Measurements from ENCODE around the gene LTC4S.

The LTC4S gene

GRCh38 chr5:179796877-179797608 lies 3.3 kb downstream of the LTC4S start:
- H3K9ac ChIP-seq (ENCODE audit: low read depth, low read length) = no peak overlapping the region
- no peaks in the 10 kb centered on the region for H3K79me2 ChIP-seq (ENCODE audit: insufficient read depth, low read length)
- ATAC-seq (ENCODE audit: insufficient read depth, low read depth) (no peak), DNase-seq (no peak)
- no peaks in the 10 kb centered on the region for H3K9me3 ChIP-seq (ENCODE audit: insufficient read depth, low read length, severe bottlenecking)
- H2AFZ ChIP-seq (ENCODE audit: low read depth, low read length) = no peak overlapping the region
- TF ChIP-seq CTCF (IDR thresholded peaks at IDR 0.05; ENCODE audit: borderline replicate concordance, extremely low read depth, low read length, poor library complexity, severe bottlenecking) = no peak
- TF ChIP-seq EZH2 (IDR thresholded peaks at IDR 0.05; ENCODE audit: borderline replicate concordance, low read depth, low read length, severe bottlenecking) = no peak
- peaks cover 24% of the 10 kb centered on the region for H3K4me1 ChIP-seq (ENCODE audit: insufficient read depth, low read length)
- no peaks in the 10 kb centered on the region for H3K27me3 ChIP-seq (ENCODE audit: insufficient read depth, low read length, poor library complexity)
- H3K4me2 ChIP-seq (ENCODE audit: insufficient read depth, low read length) = peak overlapping the region; percentile 82; the same call in 1 of the 2 replicates
- no peak overlapping the region for H3K27ac ChIP-seq (ENCODE audit: low read length)
- H4K20me1 ChIP-seq (ENCODE audit: insufficient read depth, low read length) = peaks cover 13% of the 10 kb centered on the region
- H3K36me3 ChIP-seq (ENCODE audit: insufficient read depth, low read length) = peaks cover 46% of the 10 kb centered on the region
- H3K4me3 ChIP-seq (ENCODE audit: low read depth in 1 of 2, low read length in 2 of 2) = no peak overlapping the region

- Histone ChIP-seq H2AFZ (ENCODE audit: low read depth, low read length) (no peak overlapping the region), H3K36me3 (ENCODE audit: insufficient read depth, low read length) (peaks cover 46% of the 10 kb centered on the region), H4K20me1 (ENCODE audit: insufficient read depth, low read length) (peaks cover 16% of the 10 kb centered on the region), H3K9ac (ENCODE audit: low read depth, low read length) (no peak overlapping the region), H3K79me2 (ENCODE audit: insufficient read depth, low read length) (no peaks in the 10 kb centered on the region), H3K27ac (ENCODE audit: low read length) (no peak overlapping the region), H3K4me2 (ENCODE audit: insufficient read depth, low read length) (no peak overlapping the region), H3K9me3 (ENCODE audit: insufficient read depth, low read length, severe bottlenecking) (no peaks in the 10 kb centered on the region), H3K4me1 (ENCODE audit: insufficient read depth, low read length) (peaks cover 24% of the 10 kb centered on the region), H3K27me3 (ENCODE audit: insufficient read depth, low read length, poor library complexity) (no peaks in the 10 kb centered on the region), H3K4me3 (ENCODE audit: low read depth in 1 of 2, low read length in 2 of 2) (no peak overlapping the region)
- no peak for DNase-seq
- no peak for ATAC-seq (ENCODE audit: insufficient read depth, low read depth)
- no peak for TF ChIP-seq CTCF (IDR thresholded peaks at IDR 0.05; ENCODE audit: borderline replicate concordance, extremely low read depth, low read length, poor library complexity, severe bottlenecking)
- no peak for TF ChIP-seq EZH2 (IDR thresholded peaks at IDR 0.05; ENCODE audit: borderline replicate concordance, low read depth, low read length, severe bottlenecking)
Observed at GRCh38 chr5:179797741-179798140, 4.0 kb downstream of the LTC4S start.

DNA sequence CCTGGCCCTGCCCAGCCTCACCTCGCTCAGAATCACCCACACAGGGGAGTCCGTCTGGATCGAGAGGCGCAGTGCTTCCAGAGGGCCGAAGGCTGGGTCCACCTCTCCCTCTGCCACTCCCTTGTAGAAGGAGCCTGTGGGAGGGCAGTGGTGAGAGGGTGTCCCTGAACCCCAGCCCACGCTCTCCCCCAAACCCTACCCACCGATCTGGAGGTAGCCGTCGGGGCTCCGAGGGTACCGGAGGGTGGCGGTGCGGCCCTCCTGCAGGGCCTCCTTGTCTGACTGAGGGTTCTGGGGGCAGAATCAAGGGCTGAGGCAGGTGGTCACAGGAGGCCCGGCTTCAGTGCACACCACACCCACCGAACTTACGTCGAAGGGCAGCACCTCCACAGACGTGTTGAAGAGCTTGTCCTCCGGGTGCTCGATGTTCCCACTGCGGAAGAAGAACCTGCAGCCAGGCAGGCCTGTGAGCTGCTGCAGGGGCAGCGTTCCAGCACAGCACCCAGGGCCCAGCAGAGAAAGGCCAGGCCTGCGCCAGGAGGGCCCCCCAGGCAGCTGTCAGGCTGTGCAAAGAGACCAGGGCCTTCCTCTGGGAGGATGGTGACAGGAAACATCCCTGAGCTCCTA lies 4.5 kb downstream of the LTC4S start:
- Histone ChIP-seq H3K4me2 (ENCODE audit: insufficient read depth, low read length) (no peak overlapping the region), H3K79me2 (ENCODE audit: insufficient read depth, low read length) (no peaks in the 10 kb centered on the region), H3K4me3 (ENCODE audit: low read depth in 1 of 2, low read length in 2 of 2) (no peak overlapping the region), H2AFZ (ENCODE audit: low read depth, low read length) (no peak overlapping the region), H3K9ac (ENCODE audit: low read depth, low read length) (no peak overlapping the region), H3K27me3 (ENCODE audit: insufficient read depth, low read length, poor library complexity) (no peaks in the 10 kb centered on the region), H3K27ac (ENCODE audit: low read length) (no peak overlapping the region), H3K9me3 (ENCODE audit: insufficient read depth, low read length, severe bottlenecking) (no peaks in the 10 kb centered on the region), H4K20me1 (ENCODE audit: insufficient read depth, low read length) (peaks cover 20% of the 10 kb centered on the region), H3K36me3 (ENCODE audit: insufficient read depth, low read length) (peaks cover 46% of the 10 kb centered on the region), H3K4me1 (ENCODE audit: insufficient read depth, low read length) (peaks cover 28% of the 10 kb centered on the region)
- ATAC-seq (ENCODE audit: insufficient read depth, low read depth) (no peak), DNase-seq (no peak)
- TF ChIP-seq CTCF (IDR thresholded peaks at IDR 0.05; ENCODE audit: borderline replicate concordance, extremely low read depth, low read length, poor library complexity, severe bottlenecking) = no peak
- no peak for TF ChIP-seq EZH2 (IDR thresholded peaks at IDR 0.05; ENCODE audit: borderline replicate concordance, low read depth, low read length, severe bottlenecking)
